GM12878 (cell line): ENCODE data around the gene CYP26B1. TPM values are rescaled to one million over a fixed set of nuclear protein-coding genes. Genes with fewer than 3 reads are reported as not detected.
A peak's percentile ranks its signal among the peaks of the same experiment; 100 is the strongest.

Experiments
- BHLHE40 ChIP-seq, 2 experiments: fragments of 450-650 bp in 1 of 2; IDR thresholded peaks; 2 replicates each; pipeline ENCODE4 v1.6.1; 2011 to 2017; ENCODE audit warnings: low read depth in 2 of 2, borderline replicate concordance in 1 of 2, improper control_type of control experiment in 1 of 2, low read length in 1 of 2, mild to moderate bottlenecking in 1 of 2
- CUX1 ChIP-seq: IDR thresholded peaks from 2 replicates; pipeline ENCODE4 v1.6.1; 2012; ENCODE audit warnings: improper control_type of control experiment, low read depth, low read length; ENCODE audit not compliant: insufficient replicate concordance
- EED ChIP-seq: sonication (generic); IDR thresholded peaks from 2 replicates; pipeline ENCODE4 v1.6.1; 2016; ENCODE audit warnings: antibody characterized with exemption, low read depth
- FOXK2 ChIP-seq: fragments of 450-650 bp; IDR thresholded peaks from 2 replicates; pipeline ENCODE4 v1.6.1; 2017; ENCODE audit warnings: mild to moderate bottlenecking, moderate library complexity
- KDM1A ChIP-seq: fragments of 200-600 bp; sonication (generic); IDR thresholded peaks from 2 replicates; pipeline ENCODE4 v1.6.1; 2016; ENCODE audit warnings: borderline replicate concordance
- NRF1 ChIP-seq: conservative IDR thresholded peaks from 2 replicates; pipeline ENCODE4 v1.6.1; 2011; ENCODE audit warnings: mild to moderate bottlenecking, low read depth, low read length, improper control_type of control experiment
- RCOR1 ChIP-seq: conservative IDR thresholded peaks from 2 replicates; pipeline ENCODE4 v1.6.1; 2012; ENCODE audit warnings: low read depth, low read length, improper control_type of control experiment
- SIN3A ChIP-seq: IDR thresholded peaks from 2 replicates; pipeline ENCODE4 v1.6.1; 2012; ENCODE audit warnings: low read depth, low read length, improper control_type of control experiment
- SMAD5 ChIP-seq: IDR thresholded peaks from 2 replicates; pipeline ENCODE4 v1.6.1; 2016; ENCODE audit warnings: antibody characterized with exemption, low read depth
- SMC3 ChIP-seq: IDR thresholded peaks from 2 replicates; pipeline ENCODE4 v1.6.1; 2011; ENCODE audit warnings: low read length, improper control_type of control experiment, borderline replicate concordance
- SREBF2 ChIP-seq: IDR thresholded peaks from 2 replicates; pipeline ENCODE4 v1.6.1; 2012; ENCODE audit warnings: mild to moderate bottlenecking, low read length
- SUPT20H ChIP-seq: IDR thresholded peaks from 2 replicates; pipeline ENCODE4 v1.6.1; 2011; ENCODE audit warnings: low read depth, mild to moderate bottlenecking, low read length, moderate library complexity, borderline replicate concordance; ENCODE audit not compliant: control insufficient read depth
- TCF12 ChIP-seq: IDR thresholded peaks from 2 replicates; pipeline ENCODE4 v1.6.1; 2011; ENCODE audit warnings: low read depth, mild to moderate bottlenecking, low read length
- TCF7 ChIP-seq: IDR thresholded peaks from 2 replicates; pipeline ENCODE4 v1.6.1; 2014; ENCODE audit warnings: antibody characterized with exemption, borderline replicate concordance
- YY1 ChIP-seq: IDR thresholded peaks from 2 replicates; pipeline ENCODE4 v1.6.1; 2011; ENCODE audit warnings: low read depth, mild to moderate bottlenecking, low read length
- ZBTB4 ChIP-seq: fragments of 450-650 bp; formaldehyde crosslinking; IDR thresholded peaks from 2 replicates; pipeline ENCODE4 v1.4.0; 2022; ENCODE audit warnings: mild to moderate bottlenecking, moderate library complexity
- polyA plus RNA-seq, 11 experiments: library from polyadenylated mRNA; depleted of rRNA in 4 of 11; unstranded in 6 of 11; stranded (reverse) in 5 of 11; fragments of >200 nt; fragmentation: Nextera tagmentation in 4 of 11; fragmentation: Illumina TruSeq in 1 of 11; extraction: Ambion mirVana in 4 of 11; extraction: Trizol in 1 of 11; gene quantifications; 1 replicate in 1 of 11; 2 replicates in 10 of 11; pipeline versions ENCODE4 v1.2.1 to v1.2.3, GENCODE V29; 2011 to 2016; ENCODE audit warnings: inconsistent platforms in 2 of 11, missing spikeins in 2 of 11, low read depth in 1 of 11
- total RNA-seq, 4 experiments: library from RNA; depleted of rRNA in 3 of 4; stranded (reverse); fragments of >200 nt in 3 of 4; fragmentation: Illumina TruSeq in 1 of 4; extraction: Trizol in 1 of 4; gene quantifications; 2 replicates each; pipeline versions ENCODE4 v1.2.1 to v1.2.3, GENCODE V29; 2013 to 2021
- TF ChIP-seq, protein P1 (sequence below): fragments of 150-350 bp; IDR thresholded peaks from 2 replicates; pipeline ENCODE4 v1.6.1; 2014; ENCODE audit warnings: mild to moderate bottlenecking, low read depth, low read length
- TF ChIP-seq, protein P2 (sequence below): IDR thresholded peaks from 2 replicates; pipeline ENCODE4 v1.6.1; 2012; ENCODE audit warnings: low read depth, low read length, improper control_type of control experiment

Gene CYP26B1
- total and polyA plus RNA-seq, 10 of the 15 experiments (the other 5 are each of a cell fraction or from before 2014, with no cell fraction given), result not detected

DNA sequence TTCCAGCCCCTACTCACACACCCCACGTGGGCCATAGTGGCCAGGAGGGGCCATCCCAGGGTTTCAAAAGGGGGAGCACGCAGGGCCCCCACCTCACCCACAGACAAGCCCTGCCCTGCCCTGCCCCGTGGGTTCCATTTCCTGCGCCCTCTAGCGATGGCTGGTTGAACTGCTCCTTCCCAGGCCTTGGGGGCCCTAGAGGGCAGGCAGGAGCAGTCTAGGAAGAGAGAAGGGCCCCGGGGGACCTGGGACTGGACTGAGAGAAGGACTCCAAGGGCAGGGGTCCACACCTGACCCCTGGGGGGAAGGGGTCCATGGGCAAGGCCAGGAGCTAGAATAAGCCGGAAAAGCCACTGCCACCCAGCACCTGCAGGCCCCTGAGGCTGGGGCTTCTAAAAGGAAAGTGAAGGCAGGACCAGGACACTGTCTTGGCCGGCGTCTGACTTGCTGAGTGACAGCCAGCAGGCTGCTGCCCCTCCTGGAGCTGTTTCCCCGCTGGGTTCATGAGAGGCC lies 10.1 kb downstream of the CYP26B1 start (continued):
- TF ChIP-seq, protein P1, sequence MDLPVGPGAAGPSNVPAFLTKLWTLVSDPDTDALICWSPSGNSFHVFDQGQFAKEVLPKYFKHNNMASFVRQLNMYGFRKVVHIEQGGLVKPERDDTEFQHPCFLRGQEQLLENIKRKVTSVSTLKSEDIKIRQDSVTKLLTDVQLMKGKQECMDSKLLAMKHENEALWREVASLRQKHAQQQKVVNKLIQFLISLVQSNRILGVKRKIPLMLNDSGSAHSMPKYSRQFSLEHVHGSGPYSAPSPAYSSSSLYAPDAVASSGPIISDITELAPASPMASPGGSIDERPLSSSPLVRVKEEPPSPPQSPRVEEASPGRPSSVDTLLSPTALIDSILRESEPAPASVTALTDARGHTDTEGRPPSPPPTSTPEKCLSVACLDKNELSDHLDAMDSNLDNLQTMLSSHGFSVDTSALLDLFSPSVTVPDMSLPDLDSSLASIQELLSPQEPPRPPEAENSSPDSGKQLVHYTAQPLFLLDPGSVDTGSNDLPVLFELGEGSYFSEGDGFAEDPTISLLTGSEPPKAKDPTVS, result no peak
- TF ChIP-seq YY1, result peak; percentile 70
- no peak for TF ChIP-seq SIN3A
- no peak for TF ChIP-seq SMAD5
- TF ChIP-seq, protein P2, sequence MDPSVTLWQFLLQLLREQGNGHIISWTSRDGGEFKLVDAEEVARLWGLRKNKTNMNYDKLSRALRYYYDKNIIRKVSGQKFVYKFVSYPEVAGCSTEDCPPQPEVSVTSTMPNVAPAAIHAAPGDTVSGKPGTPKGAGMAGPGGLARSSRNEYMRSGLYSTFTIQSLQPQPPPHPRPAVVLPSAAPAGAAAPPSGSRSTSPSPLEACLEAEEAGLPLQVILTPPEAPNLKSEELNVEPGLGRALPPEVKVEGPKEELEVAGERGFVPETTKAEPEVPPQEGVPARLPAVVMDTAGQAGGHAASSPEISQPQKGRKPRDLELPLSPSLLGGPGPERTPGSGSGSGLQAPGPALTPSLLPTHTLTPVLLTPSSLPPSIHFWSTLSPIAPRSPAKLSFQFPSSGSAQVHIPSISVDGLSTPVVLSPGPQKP, result no peak
- no peak for TF ChIP-seq TCF7
- TF ChIP-seq BHLHE40 (IDR thresholded peaks at IDR 0.05; ENCODE audit: borderline replicate concordance in 1 of 2, low read depth in 2 of 2, low read length in 1 of 2), result 0 out of 4 replicates have a peak, but pooled peaks of 1 of the 2 experiments have one; percentile 7
- TF ChIP-seq NRF1, result no peak
- TF ChIP-seq RCOR1, result no peak
- TF ChIP-seq SREBF2, result no peak
- TF ChIP-seq EED, result no peak
- TF ChIP-seq SMC3, result peak; percentile 58; the same call in 1 of the 2 replicates
- TF ChIP-seq FOXK2, result no peak
- TF ChIP-seq KDM1A, result no peak
- no peak for TF ChIP-seq SUPT20H
- no peak for TF ChIP-seq CUX1
- no peak for TF ChIP-seq ZBTB4
- no peak for TF ChIP-seq TCF12
